Keratinocyte (primary cell): ENCODE results near the gene MCM3AP.

Experiments used
- CTCF ChIP-seq, 3 experiments: IDR thresholded peaks in 1 of 3; conservative IDR thresholded peaks in 1 of 3; optimal IDR thresholded peaks in 1 of 3; 2 replicates in 2 of 3; 3 replicates in 1 of 3; pipeline versions ENCODE3 to v1.5.1; 2011; ENCODE audit warnings: low read length in 3 of 3, mild to moderate bottlenecking in 3 of 3, moderate library complexity in 2 of 3, control low read depth in 1 of 3, inconsistent platforms in 1 of 3; ENCODE audit not compliant: insufficient read depth in 2 of 3; ENCODE audit errors: extremely low read depth in 1 of 3
- EZH2 ChIP-seq: IDR thresholded peaks from one replicate; pipeline ENCODE4 v1.6.1; 2012; ENCODE audit warnings: inconsistent platforms, mild to moderate bottlenecking, low read length, moderate library complexity

GRCh38 chr21:46202592-46203202 is 82.7 kb downstream of the MCM3AP start:
- TF ChIP-seq CTCF (optimal IDR thresholded peaks at IDR 0.05 in 1 of 3, IDR thresholded peaks at IDR 0.05 in 1 of 3, conservative IDR thresholded peaks at IDR 0.05 in 1 of 3; ENCODE audit: extremely low read depth in 1 of 3, insufficient read depth in 2 of 3, low read length in 3 of 3): no peak
- TF ChIP-seq EZH2: no peak
